GM06990 (cell line): ENCODE results near the gene KLHDC9.
"Not testable (repeated sequence)": the region's sequence is repeated elsewhere in the genome, so short reads cannot be mapped to it uniquely, and the experiment has no call there.

Experiments used
- DNase-seq: peaks from one replicate; pipeline ENCODE4 v3.0.0-alpha.2; 2011; ENCODE audit not compliant: insufficient read length; ENCODE audit errors: extremely low read depth
- H3K27me3 ChIP-seq: replicated peaks from 2 replicates; pipeline ENCODE4 v1.6.0; 2011; ENCODE audit warnings: low read length; ENCODE audit not compliant: control insufficient read depth, insufficient read depth
- H3K36me3 ChIP-seq: 2 replicates; pipeline ENCODE4 v1.5.1; 2011; ENCODE audit warnings: low read length; ENCODE audit not compliant: control insufficient read depth, insufficient read depth
- H3K4me3 ChIP-seq: replicated peaks from 2 replicates; pipeline ENCODE4 v1.5.1; 2011; ENCODE audit warnings: low read depth, mild to moderate bottlenecking, control low read depth, low read length
- TF ChIP-seq, protein P1 (sequence below): IDR thresholded peaks from 2 replicates; pipeline ENCODE4 v1.5.1; 2011; ENCODE audit warnings: low read length, control low read depth, mild to moderate bottlenecking, inconsistent platforms; ENCODE audit not compliant: insufficient read depth, poor library complexity, severe bottlenecking

Gene KLHDC9

DNA sequence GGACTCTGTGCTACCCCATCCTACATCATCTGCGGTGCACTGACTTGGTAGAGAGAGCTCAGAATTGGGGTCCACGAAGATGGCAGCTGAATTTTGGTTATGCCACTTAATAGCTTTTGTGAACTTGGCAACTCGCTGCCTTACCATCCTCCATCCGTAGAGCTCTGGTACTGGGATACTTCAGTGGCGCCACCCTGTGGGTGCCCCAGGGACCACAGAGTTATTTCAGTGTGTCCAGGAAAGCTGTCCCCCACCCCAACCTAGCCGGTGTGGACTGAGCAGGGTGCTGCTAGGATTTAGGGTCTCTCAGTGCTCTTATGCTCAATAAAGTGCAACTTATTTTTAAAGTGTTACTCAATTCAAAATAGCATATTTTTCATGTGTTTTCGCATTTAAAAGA is 43.4 kb upstream of the KLHDC9 start:
- TF ChIP-seq, protein P1, sequence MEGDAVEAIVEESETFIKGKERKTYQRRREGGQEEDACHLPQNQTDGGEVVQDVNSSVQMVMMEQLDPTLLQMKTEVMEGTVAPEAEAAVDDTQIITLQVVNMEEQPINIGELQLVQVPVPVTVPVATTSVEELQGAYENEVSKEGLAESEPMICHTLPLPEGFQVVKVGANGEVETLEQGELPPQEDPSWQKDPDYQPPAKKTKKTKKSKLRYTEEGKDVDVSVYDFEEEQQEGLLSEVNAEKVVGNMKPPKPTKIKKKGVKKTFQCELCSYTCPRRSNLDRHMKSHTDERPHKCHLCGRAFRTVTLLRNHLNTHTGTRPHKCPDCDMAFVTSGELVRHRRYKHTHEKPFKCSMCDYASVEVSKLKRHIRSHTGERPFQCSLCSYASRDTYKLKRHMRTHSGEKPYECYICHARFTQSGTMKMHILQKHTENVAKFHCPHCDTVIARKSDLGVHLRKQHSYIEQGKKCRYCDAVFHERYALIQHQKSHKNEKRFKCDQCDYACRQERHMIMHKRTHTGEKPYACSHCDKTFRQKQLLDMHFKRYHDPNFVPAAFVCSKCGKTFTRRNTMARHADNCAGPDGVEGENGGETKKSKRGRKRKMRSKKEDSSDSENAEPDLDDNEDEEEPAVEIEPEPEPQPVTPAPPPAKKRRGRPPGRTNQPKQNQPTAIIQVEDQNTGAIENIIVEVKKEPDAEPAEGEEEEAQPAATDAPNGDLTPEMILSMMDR, result no peak
- no peak overlapping the region for H3K4me3 ChIP-seq
- no peak for DNase-seq
- H3K36me3 ChIP-seq, result peaks cover 48% of the 10 kb centered on the region
- H3K27me3 ChIP-seq, result no peaks in the 10 kb centered on the region

DNA sequence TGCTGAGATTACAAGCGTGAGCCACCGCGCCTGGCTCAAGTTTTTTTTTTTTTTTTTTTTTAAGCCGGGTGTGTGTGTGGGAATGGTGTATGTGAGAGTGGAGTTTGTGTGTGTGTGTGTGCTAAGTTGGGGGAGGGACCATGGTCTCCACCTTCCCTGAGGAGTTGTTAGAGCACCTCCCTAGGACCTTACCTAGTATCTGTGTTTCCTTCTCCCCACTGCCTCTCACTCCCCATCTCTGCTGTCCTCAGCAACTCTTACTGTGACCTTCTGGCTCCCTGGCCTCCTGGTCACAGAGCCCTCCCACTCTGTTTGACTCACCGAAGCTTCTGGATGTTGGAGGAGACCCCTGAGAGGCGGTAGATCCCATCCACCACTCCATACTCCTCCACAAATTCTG is 38.9 kb upstream of the KLHDC9 start:
- Histone ChIP-seq H3K36me3 (peaks cover 19% of the 10 kb centered on the region), H3K27me3 (no peaks in the 10 kb centered on the region), H3K4me3 (no peak overlapping the region)
- TF ChIP-seq, protein P1, result no peak
- no peak for DNase-seq

DNA sequence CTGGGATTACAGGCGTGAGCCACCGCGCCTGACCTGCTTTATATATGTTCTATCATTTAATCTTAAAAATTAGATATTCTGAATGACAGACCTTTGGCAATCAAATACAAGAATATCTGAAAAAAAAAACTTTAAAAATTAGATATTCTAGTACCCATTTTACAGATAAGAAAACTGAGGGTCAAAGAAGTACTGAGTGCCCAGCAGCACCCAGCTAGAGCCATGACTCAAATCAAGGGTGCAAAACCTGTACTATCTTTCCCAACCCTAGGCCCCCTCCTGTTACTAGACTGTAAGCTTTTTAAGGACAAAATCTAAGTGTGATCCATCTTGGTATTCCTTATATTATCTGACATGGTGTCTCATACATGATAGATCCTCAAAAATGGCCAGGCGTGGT is 36.7 kb upstream of the KLHDC9 start:
- DNase-seq, result no peak
- TF ChIP-seq, protein P1, result no peak
- H3K4me3 ChIP-seq, result no peak overlapping the region
- peaks cover 11% of the 10 kb centered on the region for H3K36me3 ChIP-seq
- H3K27me3 ChIP-seq, result no peaks in the 10 kb centered on the region

DNA sequence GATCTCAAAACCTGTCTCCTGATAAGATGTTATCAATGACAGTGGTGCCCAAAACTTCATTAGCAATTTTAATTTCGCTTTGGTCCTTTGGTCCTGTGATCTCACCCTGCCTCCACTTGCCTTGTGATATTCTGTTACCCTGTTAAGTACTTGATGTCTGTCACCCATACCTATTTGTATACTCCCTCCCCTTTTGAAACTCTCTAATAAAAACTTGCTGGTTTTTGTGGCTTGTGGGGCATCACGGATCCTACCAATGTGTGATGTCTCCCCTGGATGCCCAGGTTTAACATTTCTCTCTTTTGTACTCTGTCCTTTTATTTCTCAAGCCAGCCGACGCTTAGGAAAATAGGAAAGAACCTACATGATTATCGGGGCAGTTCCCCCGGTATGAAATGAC is 34.2 kb upstream of the KLHDC9 start:
- DNase-seq, H3K36me3 ChIP-seq, H3K4me3 ChIP-seq, H3K27me3 ChIP-seq: not testable (repeated sequence)

DNA sequence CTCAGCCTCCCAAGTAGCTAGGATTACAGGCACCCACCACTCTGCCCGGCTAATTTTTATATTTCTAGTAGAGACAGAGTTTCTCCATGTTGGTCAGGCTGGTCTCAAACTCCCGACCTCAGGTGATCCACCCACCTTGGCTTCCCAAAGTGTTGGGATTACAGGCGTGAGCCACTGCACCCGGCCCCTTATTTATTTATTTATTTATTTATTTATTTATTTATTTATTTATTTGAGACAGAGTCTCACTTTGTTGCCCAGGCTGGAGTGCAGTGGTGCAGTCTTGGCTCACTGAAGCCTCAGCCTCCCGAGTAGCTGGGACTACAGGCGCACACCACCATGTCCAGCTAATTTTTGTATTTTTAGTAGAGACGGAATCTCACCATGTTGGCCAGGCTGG is 32.5 kb upstream of the KLHDC9 start:
- not testable (repeated sequence) for DNase-seq, H3K36me3 ChIP-seq, H3K4me3 ChIP-seq, H3K27me3 ChIP-seq

DNA sequence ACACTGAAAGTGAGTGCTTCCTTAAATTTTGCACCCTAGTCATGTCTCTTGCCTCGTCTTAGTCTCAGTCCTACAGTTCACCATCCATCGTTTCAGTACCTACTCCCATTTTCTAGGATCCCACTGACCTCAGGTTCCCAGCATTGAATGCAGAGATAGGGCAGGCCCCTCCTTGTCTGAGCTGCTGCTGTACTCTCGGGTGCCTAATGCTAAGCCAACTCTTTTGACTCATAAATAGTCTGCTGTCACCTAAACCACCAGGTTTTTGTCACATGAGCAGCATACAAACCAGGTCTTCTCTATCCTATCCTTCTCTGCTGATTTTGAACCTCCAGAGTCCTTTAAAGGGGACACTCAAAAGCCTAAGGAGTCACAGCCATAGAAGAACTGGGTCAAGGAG is 31.5 kb upstream of the KLHDC9 start:
- peak overlapping the region; percentile 20 for H3K4me3 ChIP-seq
- no peaks in the 10 kb centered on the region for H3K27me3 ChIP-seq
- TF ChIP-seq, protein P1, result no peak

More for the DNA sequence above, 31.5 kb upstream of the KLHDC9 start:
- DNase-seq, result no peak
- peaks cover 5% of the 10 kb centered on the region for H3K36me3 ChIP-seq
